Astrocyte (in vitro differentiated cells and primary cell): ENCODE results near the gene GAB2.
"Not testable (repeated sequence)": the region's sequence is repeated elsewhere in the genome, so short reads cannot be mapped to it uniquely, and the experiment has no call there.

Source experiments
- CTCF ChIP-seq: IDR thresholded peaks from 2 replicates; pipeline ENCODE4 v1.5.1; 2011; ENCODE audit warnings: low read depth, mild to moderate bottlenecking, inconsistent platforms, low read length, moderate library complexity; ENCODE audit not compliant: insufficient read depth
- EZH2 ChIP-seq: IDR thresholded peaks from 2 replicates; pipeline ENCODE4 v1.6.1; 2012; ENCODE audit warnings: mild to moderate bottlenecking, low read length, inconsistent platforms; ENCODE audit not compliant: insufficient read depth

- not testable (repeated sequence) for TF ChIP-seq CTCF, EZH2
Measured at GRCh38 chr11:78355742-78356141, 61.9 kb downstream of the GAB2 start.
